WI38 (cell line): ENCODE results near the gene HNRNPH1.

Experiments used
- H3K4me3 ChIP-seq: 2 replicates; pipeline ENCODE4 v1.5.1; 2011; ENCODE audit warnings: low read depth, mild to moderate bottlenecking, control low read depth, low read length
- TF ChIP-seq, protein P1 (sequence below): IDR thresholded peaks from 2 replicates; pipeline ENCODE4 v1.5.1; 2012; ENCODE audit warnings: low read depth, mild to moderate bottlenecking, control low read depth, low read length

Gene HNRNPH1

DNA sequence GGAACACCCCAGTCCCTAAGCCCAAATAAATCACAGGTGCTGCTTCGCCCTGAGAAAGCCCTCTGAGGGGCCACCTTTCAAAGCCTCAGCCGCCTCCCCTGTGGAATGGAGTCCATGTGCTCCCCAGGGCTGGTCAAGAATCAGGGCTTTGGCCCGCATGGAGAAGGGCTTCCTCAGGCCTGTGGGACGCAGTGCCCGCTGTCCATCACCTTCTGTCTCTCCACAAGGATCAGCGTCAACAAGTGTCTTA, 16.6 kb downstream of the HNRNPH1 start:
- TF ChIP-seq, protein P1, sequence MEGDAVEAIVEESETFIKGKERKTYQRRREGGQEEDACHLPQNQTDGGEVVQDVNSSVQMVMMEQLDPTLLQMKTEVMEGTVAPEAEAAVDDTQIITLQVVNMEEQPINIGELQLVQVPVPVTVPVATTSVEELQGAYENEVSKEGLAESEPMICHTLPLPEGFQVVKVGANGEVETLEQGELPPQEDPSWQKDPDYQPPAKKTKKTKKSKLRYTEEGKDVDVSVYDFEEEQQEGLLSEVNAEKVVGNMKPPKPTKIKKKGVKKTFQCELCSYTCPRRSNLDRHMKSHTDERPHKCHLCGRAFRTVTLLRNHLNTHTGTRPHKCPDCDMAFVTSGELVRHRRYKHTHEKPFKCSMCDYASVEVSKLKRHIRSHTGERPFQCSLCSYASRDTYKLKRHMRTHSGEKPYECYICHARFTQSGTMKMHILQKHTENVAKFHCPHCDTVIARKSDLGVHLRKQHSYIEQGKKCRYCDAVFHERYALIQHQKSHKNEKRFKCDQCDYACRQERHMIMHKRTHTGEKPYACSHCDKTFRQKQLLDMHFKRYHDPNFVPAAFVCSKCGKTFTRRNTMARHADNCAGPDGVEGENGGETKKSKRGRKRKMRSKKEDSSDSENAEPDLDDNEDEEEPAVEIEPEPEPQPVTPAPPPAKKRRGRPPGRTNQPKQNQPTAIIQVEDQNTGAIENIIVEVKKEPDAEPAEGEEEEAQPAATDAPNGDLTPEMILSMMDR = no peak
- H3K4me3 ChIP-seq = no peak overlapping the region

DNA sequence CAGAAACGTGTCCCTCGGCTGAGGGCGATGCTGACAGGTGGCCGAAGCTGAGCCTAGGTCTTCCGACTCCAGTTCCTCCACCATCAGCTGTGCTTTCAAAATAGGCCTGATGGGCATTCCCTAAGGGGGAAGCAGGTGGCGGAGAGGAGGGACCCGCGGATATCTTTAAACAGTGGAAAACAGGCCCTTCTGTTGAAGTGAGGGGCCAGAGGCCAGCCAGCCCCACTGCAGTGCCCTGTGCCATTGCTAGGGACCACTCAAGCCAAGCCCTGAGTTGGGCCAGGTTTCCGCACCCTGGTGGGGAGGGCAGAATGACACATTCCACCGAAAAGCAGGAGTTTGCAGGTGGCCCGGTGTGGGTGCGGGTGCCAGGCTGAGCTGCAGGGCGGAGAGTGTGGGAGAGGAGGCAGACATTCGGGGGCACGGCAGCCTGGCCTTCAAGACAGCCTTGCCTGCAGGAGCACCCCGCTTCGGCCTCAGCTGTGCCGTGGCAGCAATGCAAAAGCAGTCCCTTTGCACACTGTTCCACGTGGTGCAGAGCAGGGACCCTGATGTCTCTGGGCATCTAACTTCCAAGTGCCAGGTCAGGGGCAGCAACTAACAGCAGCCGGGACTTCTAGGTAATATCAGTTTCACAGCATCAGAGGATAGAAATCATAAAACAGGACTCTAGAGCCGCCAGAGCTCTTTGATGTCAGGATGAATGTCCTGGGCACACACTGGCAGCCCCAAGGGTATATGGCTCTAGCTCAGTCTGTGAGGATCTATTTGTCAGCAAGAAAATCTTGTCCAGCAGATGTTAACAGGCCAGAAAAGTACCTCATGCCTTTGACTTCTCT, 17.2 kb downstream of the HNRNPH1 start:
- TF ChIP-seq, protein P1 = no peak
- no peak overlapping the region for H3K4me3 ChIP-seq

DNA sequence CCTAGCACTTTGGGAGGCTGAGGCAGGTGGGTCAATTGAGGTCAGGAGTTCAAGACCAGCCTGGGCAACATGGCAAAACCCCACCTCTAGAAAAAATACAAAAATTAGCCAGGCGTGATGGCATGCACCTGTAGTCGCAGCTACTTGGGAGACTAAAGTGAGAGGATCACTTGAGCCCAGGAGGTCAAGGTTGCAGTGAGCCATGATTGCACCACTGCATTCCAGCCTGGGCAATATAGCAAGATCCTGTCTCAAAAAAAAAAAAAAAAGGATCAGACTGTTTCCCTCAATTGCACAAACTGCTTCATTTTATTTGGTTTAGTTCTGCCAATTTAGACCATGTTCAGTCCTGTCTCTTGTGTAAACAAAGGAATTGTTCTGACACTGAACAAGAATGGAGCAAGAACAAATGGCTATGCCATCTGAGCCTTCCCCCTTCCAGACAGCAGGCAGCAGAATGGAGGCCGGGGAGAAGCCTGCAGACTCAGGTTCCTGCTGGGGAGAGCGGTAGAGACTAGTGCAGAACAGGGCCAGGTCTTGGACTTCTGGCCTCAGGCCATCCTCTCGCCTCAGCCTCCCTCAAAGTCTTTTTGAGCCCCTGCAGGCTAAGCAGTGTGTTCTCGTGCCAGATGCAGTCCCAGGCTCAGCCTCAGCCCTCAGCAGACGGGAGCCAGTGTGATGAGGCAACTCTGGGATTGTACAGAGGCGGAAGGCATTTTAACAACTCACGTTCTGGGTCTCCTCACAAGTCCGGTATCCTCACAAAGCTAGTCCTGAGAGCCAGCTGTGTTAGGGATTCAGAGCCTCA, 18.2 kb downstream of the HNRNPH1 start:
- TF ChIP-seq, protein P1 = no peak

DNA sequence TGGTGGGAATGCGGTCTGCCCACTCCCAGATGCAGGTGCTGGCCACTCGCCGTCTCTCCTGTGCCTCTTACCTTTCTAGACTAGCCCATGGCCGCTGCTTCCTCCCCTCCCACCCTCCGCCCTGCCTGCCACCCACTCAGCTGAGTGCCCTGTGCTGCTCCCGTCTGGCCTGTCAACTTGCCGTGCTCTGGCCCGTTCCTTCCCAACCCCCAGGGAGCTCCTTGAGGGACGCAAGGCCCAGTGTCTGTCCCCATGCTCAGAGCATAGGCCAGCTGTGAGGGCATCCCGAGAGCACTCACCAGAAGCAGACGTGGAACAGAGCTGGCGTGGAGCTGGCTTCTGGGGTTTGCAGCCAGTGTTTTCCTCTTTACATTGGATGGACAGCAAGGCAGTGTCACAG, 20.2 kb downstream of the HNRNPH1 start:
- no peak overlapping the region for H3K4me3 ChIP-seq
- TF ChIP-seq, protein P1 = no peak

More for the DNA sequence above, 18.2 kb downstream of the HNRNPH1 start:
- no peak overlapping the region for H3K4me3 ChIP-seq

DNA sequence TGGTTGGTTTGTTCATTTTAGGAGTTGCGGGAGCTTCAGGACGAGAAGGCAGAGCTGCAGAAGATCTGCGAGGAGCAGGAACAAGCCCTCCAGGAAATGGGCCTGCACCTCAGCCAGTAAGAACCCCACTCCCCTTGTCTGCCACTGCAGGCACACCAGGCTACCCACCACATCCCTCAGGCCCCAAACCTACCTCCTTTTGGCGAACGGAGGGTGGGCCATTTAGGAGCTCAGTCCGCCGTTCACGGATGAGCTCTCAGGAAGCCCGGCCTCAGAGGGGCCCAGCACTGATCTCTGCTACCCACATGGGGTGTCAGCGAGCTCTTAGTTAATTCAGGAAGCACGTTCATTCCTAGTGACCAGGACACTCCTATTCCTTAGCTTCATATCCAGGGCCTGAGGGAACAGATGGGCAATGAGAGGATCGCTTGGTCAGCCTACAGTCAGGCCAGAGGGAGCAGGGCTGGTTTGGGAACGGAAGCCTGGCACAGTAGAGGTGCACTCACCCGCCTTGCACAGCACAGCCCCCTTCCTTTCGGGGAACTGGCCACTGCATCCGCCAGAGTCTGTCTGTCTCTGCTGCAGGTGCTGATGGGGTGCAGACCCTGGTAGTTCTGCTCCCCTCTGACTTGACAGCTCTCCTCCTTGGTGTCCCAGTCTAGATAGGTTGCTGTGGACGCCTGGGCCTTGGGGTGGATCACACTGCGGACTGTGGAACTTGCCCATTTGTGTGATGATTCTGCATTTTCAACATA, 21.4 kb downstream of the HNRNPH1 start:
- TF ChIP-seq, protein P1 = no peak
- no peak overlapping the region for H3K4me3 ChIP-seq

DNA sequence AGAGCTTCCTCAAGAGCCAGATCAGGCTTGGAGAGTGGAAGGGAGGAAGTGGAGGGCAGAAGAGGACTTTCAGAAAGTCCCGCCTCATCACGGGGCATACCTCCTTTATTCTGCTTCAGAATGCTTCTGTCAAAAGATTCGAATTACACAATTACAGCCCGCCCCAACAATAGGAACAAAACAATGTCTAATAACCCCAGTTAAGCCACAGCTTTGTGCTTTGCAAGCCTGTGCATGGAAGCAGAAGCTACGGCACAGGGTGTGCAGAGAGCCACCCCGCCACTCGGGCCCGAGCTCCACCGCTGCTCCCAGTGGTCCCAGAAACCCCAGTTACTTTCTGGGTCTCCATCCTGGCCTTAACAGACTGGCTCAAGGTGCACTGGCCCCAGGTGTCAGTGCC, 23.5 kb downstream of the HNRNPH1 start:
- H3K4me3 ChIP-seq = no peak overlapping the region
- TF ChIP-seq, protein P1 = no peak
